PC-9 (cell line): ENCODE results near the gene TMUB2. TPM values are rescaled to one million over a fixed set of nuclear protein-coding genes. Genes with fewer than 3 reads are reported as not detected.

Experiments
- BruUV-seq: library from RNA; stranded (reverse); fragments of 400-500 nt; replicated peaks from 2 replicates; lab custom pipeline; 2021; lab: Mats Ljungman, UMichigan
- CTCF ChIA-PET: fragments of 300-600 bp; sonication (Branson Sonifier 250); formaldehyde crosslinking; loops from one replicate; lab custom pipeline; 2022; ENCODE audit warnings: antibody characterized with exemption; lab: Charles Lee
- POLR2A ChIA-PET: fragments of 300-600 bp; sonication (Branson Sonifier 250); formaldehyde crosslinking; loops from one replicate; lab custom pipeline; 2022; ENCODE audit warnings: antibody characterized with exemption; ENCODE audit not compliant: unreplicated experiment; lab: Charles Lee
- DNase-seq, 2 experiments: peaks; one replicate each; pipeline versions ENCODE4 v3.0.0 to v3.0.0-alpha.2; 2015 to 2022; ENCODE audit warnings: mixed read lengths in 1 of 2
- H2AFZ ChIP-seq: fragments of 200-600 bp; sonication (generic); 2 replicates; pipeline ENCODE4 v1.8.1; 2017; ENCODE audit warnings: antibody characterized with exemption
- H3F3A ChIP-seq: fragments of 200-600 bp; sonication (generic); 2 replicates; pipeline ENCODE4 v1.8.1; 2017; ENCODE audit warnings: antibody characterized with exemption, mild to moderate bottlenecking, low read depth; ENCODE audit not compliant: insufficient read depth
- H3K27ac ChIP-seq: fragments of 200-600 bp; sonication (generic); 2 replicates; pipeline ENCODE4 v1.6.1; 2016; ENCODE audit warnings: mixed run types
- H3K27me3 ChIP-seq: fragments of 200-600 bp; sonication (generic); 2 replicates; pipeline ENCODE4 v1.6.1; 2016; ENCODE audit warnings: low read depth, mixed run types; ENCODE audit not compliant: insufficient read depth
- H3K36me3 ChIP-seq: fragments of 200-600 bp; sonication (generic); 2 replicates; pipeline ENCODE4 v1.6.1; 2016; ENCODE audit warnings: low read depth, mixed run types
- H3K4me1 ChIP-seq: fragments of 200-600 bp; sonication (generic); replicated peaks from 2 replicates; pipeline ENCODE4 v1.6.1; 2016; ENCODE audit warnings: mixed run types; ENCODE audit not compliant: insufficient read depth
- H3K4me2 ChIP-seq: fragments of 200-600 bp; sonication (generic); 2 replicates; pipeline ENCODE4 v1.6.1; 2017; ENCODE audit warnings: mixed run types
- H3K4me3 ChIP-seq: fragments of 200-600 bp; sonication (generic); 2 replicates; pipeline ENCODE4 v1.6.1; 2016; ENCODE audit warnings: mixed run types
- H3K79me2 ChIP-seq: fragments of 200-600 bp; sonication (generic); 2 replicates; pipeline ENCODE4 v1.6.1; 2017; ENCODE audit warnings: low read depth, mixed run types
- H3K9me2 ChIP-seq: fragments of 200-600 bp; sonication (generic); 2 replicates; pipeline ENCODE4 v1.8.1; 2017; ENCODE audit warnings: mild to moderate bottlenecking; ENCODE audit not compliant: insufficient read depth
- H3K9me3 ChIP-seq: fragments of 200-600 bp; sonication (generic); 2 replicates; pipeline ENCODE4 v1.8.1; 2016; ENCODE audit warnings: low read depth; ENCODE audit not compliant: insufficient read depth
- H4K20me1 ChIP-seq: fragments of 200-600 bp; sonication (generic); 2 replicates; pipeline ENCODE4 v1.8.1; 2017; ENCODE audit not compliant: insufficient read depth
- EZH2 ChIP-seq: fragments of 200-600 bp; sonication (generic); IDR thresholded peaks from 2 replicates; pipeline ENCODE4 v1.8.0; 2017; ENCODE audit warnings: antibody characterized with exemption, low read depth
- intact Hi-C: fragments of 100-400 bp; cut with micrococcal nuclease; formaldehyde crosslinking; loops from one replicate; pipeline ENCODE4 v1.10.0; 2022; ENCODE audit not compliant: unreplicated experiment
- total RNA-seq: library from RNA; stranded (reverse); gene quantifications from 2 replicates; pipeline ENCODE4 v1.2.3, GENCODE V29; 2021
- TF ChIP-seq, protein P1 (sequence below): fragments of 200-600 bp; sonication (generic); conservative IDR thresholded peaks from 2 replicates; pipeline ENCODE4 v1.6.1; 2017; ENCODE audit warnings: mixed run types, antibody characterized with exemption, mild to moderate bottlenecking, moderate library complexity

TMUB2 gene
- total RNA-seq, 1 experiment from 2014 or later, result 45.5 TPM

DNA sequence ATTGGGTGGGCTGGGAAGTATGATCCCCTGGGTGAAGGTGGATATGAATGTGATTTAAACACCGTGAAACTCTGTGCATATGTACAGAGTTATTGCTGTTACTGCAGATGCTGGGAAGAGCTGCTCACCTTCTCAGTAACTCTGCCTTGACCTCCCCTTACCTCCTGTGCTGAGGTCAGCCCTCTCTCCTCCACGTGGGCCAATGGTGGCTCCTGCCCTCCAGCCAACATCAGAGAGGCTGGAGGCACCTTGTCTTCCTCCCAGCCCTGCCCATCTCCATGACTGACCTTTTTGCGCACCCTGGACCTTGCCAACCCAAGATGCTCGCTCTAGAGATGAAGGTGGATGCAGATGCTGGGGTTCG, 16.7 kb upstream of the TMUB2 start:
- H3K4me2 ChIP-seq, result no peak overlapping the region
- CTCF ChIA-PET, result no interaction called here

DNA sequence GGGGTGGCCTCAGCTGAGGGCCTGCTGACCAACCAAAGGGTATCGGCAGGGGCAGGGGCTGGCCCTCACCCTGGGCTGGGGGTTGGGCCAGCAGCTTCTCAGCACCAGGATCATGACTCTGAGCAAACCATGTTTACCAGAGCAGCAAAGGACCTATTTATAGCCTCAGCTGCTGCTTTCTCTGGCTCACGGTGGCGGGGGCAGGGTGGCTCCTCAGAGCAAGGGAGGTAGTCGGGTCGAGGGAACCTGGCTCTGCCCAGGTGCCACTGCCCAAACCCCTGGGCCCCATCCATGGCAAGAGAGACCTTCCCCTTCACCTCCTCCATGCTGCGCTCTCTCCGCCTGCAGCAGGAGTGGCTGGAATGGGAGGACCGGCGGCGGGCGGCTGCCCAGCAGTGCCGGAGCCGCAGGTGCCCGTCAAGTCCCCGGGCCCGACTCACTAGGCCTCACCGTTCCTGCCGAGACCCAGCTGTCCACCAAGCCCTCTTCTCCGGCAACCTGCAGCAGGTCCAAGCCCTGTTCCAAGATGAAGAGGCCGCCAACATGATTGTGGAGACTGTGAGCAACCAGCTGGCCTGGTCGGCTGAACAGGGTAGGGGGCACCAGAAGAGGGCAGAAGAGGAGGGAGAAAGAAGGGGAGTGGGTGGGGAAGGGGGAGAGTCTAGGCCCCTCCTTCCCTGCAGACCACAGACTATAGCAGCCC, 16.1 kb upstream of the TMUB2 start, which contains the start of gene ASB16:
Gene ASB16 (plus strand): TSS at position 206 of the 703 bp plus-strand sequence. CDS start 86 bp downstream, at position 292.
- Histone ChIP-seq H3K9me3 (no peaks in the 10 kb centered on the region), H2AFZ (no peak within 1 kb of the TSS), H3K27me3 (no peaks in the 10 kb centered on the region), H3K4me3 (no peak within 1 kb of the TSS), H3K79me2 (no peaks in the 10 kb centered on the region), H3K9me2 (no peaks in the 10 kb centered on the region), H3F3A (peaks cover 4% of the 10 kb centered on the region; the same call in 1 of the 2 replicates), H3K36me3 (no peaks in the 10 kb centered on the region), H3K27ac (no peak within 1 kb of the TSS), H4K20me1 (no peaks in the 10 kb centered on the region), H3K4me2 (no peak within 1 kb of the TSS), H3K4me1 (no peaks in the 10 kb centered on the region)
- ChIA-PET CTCF (no interaction called here), POLR2A (no interaction called here)
- BruUV-seq, result no TSS peak
- intact Hi-C loops, result no loop called here
- DNase-seq, result no peak
- TF ChIP-seq, protein P1, sequence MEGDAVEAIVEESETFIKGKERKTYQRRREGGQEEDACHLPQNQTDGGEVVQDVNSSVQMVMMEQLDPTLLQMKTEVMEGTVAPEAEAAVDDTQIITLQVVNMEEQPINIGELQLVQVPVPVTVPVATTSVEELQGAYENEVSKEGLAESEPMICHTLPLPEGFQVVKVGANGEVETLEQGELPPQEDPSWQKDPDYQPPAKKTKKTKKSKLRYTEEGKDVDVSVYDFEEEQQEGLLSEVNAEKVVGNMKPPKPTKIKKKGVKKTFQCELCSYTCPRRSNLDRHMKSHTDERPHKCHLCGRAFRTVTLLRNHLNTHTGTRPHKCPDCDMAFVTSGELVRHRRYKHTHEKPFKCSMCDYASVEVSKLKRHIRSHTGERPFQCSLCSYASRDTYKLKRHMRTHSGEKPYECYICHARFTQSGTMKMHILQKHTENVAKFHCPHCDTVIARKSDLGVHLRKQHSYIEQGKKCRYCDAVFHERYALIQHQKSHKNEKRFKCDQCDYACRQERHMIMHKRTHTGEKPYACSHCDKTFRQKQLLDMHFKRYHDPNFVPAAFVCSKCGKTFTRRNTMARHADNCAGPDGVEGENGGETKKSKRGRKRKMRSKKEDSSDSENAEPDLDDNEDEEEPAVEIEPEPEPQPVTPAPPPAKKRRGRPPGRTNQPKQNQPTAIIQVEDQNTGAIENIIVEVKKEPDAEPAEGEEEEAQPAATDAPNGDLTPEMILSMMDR, result no peak
- no peak for TF ChIP-seq EZH2

More for the DNA sequence above, 16.7 kb upstream of the TMUB2 start:
- BruUV-seq, result no TSS peak
- H3K9me3 ChIP-seq, result no peaks in the 10 kb centered on the region
- no peaks in the 10 kb centered on the region for H3K4me1 ChIP-seq
- POLR2A ChIA-PET, result no interaction called here
- H3F3A ChIP-seq, result no peaks in the 10 kb centered on the region
- TF ChIP-seq, protein P1, result no peak
- TF ChIP-seq EZH2, result no peak
- no peaks in the 10 kb centered on the region for H3K79me2 ChIP-seq
- no peaks in the 10 kb centered on the region for H3K27me3 ChIP-seq
- no peaks in the 10 kb centered on the region for H3K9me2 ChIP-seq
- H3K4me3 ChIP-seq, result no peak overlapping the region
- H3K27ac ChIP-seq, result no peak overlapping the region
- no peak overlapping the region for H2AFZ ChIP-seq
- H4K20me1 ChIP-seq, result no peaks in the 10 kb centered on the region
- intact Hi-C loops, result no loop called here
- H3K36me3 ChIP-seq, result no peaks in the 10 kb centered on the region
- no peak for DNase-seq

DNA sequence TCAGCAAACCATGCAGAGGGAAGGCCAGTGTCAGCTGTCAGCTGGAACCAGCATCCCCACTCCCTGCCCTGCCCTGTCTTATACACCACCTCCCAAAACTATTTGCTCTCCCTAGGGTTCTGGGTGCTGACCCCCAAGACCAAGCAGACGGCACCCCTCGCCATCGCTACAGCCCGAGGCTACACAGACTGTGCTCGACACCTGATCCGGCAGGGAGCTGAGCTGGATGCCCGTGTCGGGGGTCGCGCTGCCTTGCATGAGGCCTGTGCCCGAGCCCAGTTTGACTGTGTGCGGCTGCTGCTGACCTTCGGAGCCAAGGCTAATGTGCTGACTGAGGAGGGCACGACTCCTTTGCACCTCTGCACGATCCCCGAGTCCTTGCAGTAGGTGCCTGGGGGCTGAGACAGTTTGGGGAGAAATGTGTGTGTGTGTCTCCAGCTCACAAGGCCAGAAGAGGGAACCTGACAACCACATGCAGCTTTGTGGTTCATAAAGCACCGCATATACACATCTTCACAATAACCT, 14.8 kb upstream of the TMUB2 start:
- Histone ChIP-seq H3K9me2 (no peaks in the 10 kb centered on the region), H3F3A (peaks cover 11% of the 10 kb centered on the region; the same call in 1 of the 2 replicates), H3K4me3 (no peak overlapping the region), H3K4me2 (no peak overlapping the region), H3K4me1 (no peaks in the 10 kb centered on the region), H3K27ac (no peak overlapping the region), H4K20me1 (no peaks in the 10 kb centered on the region), H3K79me2 (no peaks in the 10 kb centered on the region), H2AFZ (no peak overlapping the region), H3K36me3 (no peaks in the 10 kb centered on the region), H3K9me3 (no peaks in the 10 kb centered on the region), H3K27me3 (no peaks in the 10 kb centered on the region)
- intact Hi-C loops, result no loop called here
- DNase-seq, result no peak
- ChIA-PET POLR2A (no interaction called here), CTCF (interaction anchor here (0.6 kb wide), 1 partner anchor 72 kb away, joined by 3 read pairs; no protein-coding TSS in a partner anchor)
- TF ChIP-seq, protein P1, result no peak
- TF ChIP-seq EZH2, result no peak
- BruUV-seq, result no TSS peak
